ENCODE results near the gene C1RL.

Gene C1RL

DNA sequence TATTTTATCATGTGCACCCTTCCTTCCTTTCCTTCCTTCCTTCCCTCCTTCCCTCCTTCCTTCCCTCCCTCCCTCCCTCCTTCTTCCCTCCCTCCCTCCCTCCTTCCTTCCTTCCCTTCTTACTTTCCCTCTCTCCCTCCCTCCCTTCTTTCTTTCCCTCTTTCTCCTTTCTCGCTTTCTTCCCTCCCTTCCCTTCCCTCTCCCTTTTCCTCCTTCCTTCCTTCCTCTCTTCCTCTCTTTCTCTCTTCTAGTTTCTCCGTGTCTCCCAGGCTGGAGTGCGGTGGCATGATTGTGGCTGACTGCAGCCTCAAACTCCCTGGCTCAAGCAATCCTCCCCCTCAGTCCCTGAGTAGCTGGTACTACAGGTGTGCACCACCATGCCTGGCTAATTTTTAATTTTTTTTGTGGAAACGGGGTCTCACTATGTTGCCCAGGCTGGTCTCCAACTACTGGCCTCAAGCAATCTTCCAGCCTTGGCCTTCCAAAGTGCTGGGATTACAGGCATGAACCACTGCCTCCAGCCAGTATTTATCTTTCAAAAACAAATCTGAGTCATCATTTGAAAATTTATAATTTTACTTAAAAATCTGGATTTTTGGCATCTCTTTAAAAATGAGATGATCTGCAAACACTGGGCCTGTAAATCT, 7.8 kb downstream of the C1RL start:
- no peak for DNase-seq (ENCODE audit: low spot score)
- Mint-ChIP-seq H3K36me3 (ENCODE audit: low read depth) (peaks cover 24% of the 10 kb centered on the region), H3K4me3 (no peak overlapping the region), H3K9me3 (peaks cover 8% of the 10 kb centered on the region), H3K4me1 (ENCODE audit: low read depth) (peaks cover 17% of the 10 kb centered on the region), H3K27ac (peak overlapping the region; percentile 72), H3K27me3 (ENCODE audit: low read depth) (no peaks in the 10 kb centered on the region)

DNA sequence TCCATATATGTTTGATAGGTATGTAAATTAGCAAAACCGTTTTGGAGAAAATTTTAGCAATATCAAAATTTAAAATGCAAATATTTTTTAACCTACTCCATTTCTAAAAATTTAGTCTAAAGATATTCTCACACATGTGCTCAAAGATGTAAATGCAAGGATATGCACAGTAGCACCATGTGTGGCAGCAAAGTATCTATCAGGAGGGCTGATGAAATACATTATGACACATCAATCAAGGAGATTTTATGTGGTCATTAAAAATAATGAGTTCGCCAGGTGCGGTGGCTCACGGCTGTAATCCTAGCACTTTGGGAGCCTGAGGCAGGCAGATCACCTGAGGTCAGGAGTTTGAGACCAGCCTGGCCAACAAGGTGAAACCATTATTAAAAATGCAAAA, 8.8 kb downstream of the C1RL start:
- H3K36me3 Mint-ChIP-seq (ENCODE audit: low read depth), result peaks cover 16% of the 10 kb centered on the region
- H3K4me1 Mint-ChIP-seq (ENCODE audit: low read depth), result peaks cover 9% of the 10 kb centered on the region
- H3K4me3 Mint-ChIP-seq, result no peak overlapping the region
- H3K9me3 Mint-ChIP-seq, result no peaks in the 10 kb centered on the region
- H3K27me3 Mint-ChIP-seq (ENCODE audit: low read depth), result no peaks in the 10 kb centered on the region
- no peak for DNase-seq (ENCODE audit: low spot score)
- H3K27ac Mint-ChIP-seq, result no peak overlapping the region

DNA sequence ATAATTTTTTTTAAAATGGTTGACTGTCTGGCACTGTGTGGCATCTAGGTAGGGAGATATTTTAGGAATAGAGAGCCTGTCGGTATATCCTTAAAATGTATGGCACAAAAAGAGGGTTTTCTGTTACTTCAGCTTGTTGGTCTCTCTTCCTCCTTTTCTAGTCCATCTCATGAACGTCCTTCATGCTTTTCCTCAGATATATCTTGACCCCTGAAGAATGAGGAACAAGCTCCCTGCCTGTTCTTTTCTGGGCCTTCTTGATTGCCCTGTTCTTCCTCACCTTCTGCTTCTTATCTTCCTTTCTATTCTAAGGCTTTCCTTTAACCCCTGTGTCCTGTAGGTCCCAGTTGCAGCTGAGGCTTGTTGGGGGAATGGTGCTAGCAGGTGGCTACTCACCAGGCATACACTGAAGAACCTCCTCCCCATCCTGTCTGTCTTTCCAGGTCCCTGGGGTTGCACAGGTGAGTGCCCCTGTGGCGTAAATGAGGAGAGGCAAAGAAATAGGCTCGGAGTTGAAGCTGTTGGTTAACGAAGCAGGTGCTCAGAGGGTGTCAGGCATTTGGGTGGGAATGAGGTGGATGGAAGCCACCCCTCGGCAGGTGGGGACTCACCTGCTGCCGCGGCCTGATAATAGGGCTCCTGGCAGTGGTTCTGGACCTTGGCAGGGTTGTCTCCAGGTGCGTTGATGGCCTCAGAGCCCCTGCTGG, 9.6 kb downstream of the C1RL start:
- no peak for DNase-seq (ENCODE audit: low spot score)
- no peak overlapping the region for H3K27ac Mint-ChIP-seq
- H3K27me3 Mint-ChIP-seq (ENCODE audit: low read depth), result no peaks in the 10 kb centered on the region
- no peak overlapping the region for H3K4me3 Mint-ChIP-seq
- peaks cover 16% of the 10 kb centered on the region for H3K36me3 Mint-ChIP-seq (ENCODE audit: low read depth)
- H3K9me3 Mint-ChIP-seq, result no peaks in the 10 kb centered on the region
- H3K4me1 Mint-ChIP-seq (ENCODE audit: low read depth), result peaks cover 9% of the 10 kb centered on the region

GRCh38 chr12:7096979-7097378, 12.0 kb downstream of the C1RL start:
- peaks cover 3% of the 10 kb centered on the region for H3K27me3 Mint-ChIP-seq (ENCODE audit: low read depth)
- H3K4me3 Mint-ChIP-seq, result no peak overlapping the region

GRCh38 chr12:7096006-7096932, 12.7 kb downstream of the C1RL start:
- Mint-ChIP-seq H3K9me3 (no peaks in the 10 kb centered on the region), H3K4me1 (ENCODE audit: low read depth) (peaks cover 7% of the 10 kb centered on the region), H3K27me3 (ENCODE audit: low read depth) (peaks cover 3% of the 10 kb centered on the region), H3K27ac (no peak overlapping the region), H3K36me3 (ENCODE audit: low read depth) (peaks cover 8% of the 10 kb centered on the region), H3K4me3 (no peak overlapping the region)
- no peak for DNase-seq (ENCODE audit: low spot score)

More at GRCh38 chr12:7096979-7097378, 12.0 kb downstream of the C1RL start:
- H3K4me1 Mint-ChIP-seq (ENCODE audit: low read depth), result peaks cover 6% of the 10 kb centered on the region
- peaks cover 8% of the 10 kb centered on the region for H3K36me3 Mint-ChIP-seq (ENCODE audit: low read depth)
- no peak for DNase-seq (ENCODE audit: low spot score)
- no peak overlapping the region for H3K27ac Mint-ChIP-seq
- no peaks in the 10 kb centered on the region for H3K9me3 Mint-ChIP-seq

DNA sequence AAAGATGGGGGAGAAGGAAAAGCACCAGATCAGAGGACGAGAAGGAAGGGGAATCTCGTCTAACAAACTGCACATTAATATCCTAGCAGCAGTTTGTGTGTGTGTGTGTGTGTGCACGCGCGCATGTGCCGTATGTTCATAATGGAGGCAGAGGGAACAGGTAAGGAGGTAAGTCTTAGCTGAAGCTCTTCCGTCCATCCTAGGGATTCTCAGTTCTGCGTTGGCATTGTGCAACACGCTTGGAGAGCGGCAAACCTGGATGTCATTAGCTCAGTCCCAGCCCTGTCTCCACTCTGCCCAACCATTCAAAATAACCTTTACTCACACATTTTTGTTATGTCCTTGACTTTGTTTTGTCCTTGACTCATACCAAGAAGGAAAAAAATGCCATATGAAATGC, 15.1 kb downstream of the C1RL start:
- Mint-ChIP-seq H3K27ac (peak overlapping the region; percentile 32), H3K36me3 (ENCODE audit: low read depth) (peaks cover 4% of the 10 kb centered on the region), H3K9me3 (no peaks in the 10 kb centered on the region), H3K4me1 (ENCODE audit: low read depth) (peaks cover 7% of the 10 kb centered on the region), H3K27me3 (ENCODE audit: low read depth) (peaks cover 3% of the 10 kb centered on the region), H3K4me3 (no peak overlapping the region)
- DNase-seq (ENCODE audit: low spot score), result no peak

DNA sequence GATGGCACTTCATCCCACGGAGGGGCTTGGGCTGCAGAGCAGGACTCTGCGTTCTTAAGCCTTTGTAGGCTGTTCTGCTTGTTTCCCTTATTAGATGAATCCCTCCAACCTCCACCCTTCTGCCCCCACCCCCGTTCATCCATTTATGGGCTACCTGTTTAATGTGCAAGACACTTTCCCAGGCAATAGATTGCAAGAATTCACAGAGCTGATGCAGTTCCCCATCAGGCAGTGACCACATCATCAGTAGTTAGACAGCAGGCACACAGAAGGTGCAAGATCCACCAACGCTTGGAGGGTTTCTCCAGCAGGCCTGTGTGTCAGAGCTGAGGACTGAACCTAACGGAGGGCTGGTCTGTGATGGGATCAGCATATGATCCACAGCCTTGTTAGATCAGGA, 15.5 kb downstream of the C1RL start:
- peaks cover 4% of the 10 kb centered on the region for H3K36me3 Mint-ChIP-seq (ENCODE audit: low read depth)
- H3K27ac Mint-ChIP-seq, result peak overlapping the region; percentile 32
- H3K4me3 Mint-ChIP-seq, result no peak overlapping the region
- DNase-seq (ENCODE audit: low spot score), result no peak
- no peaks in the 10 kb centered on the region for H3K9me3 Mint-ChIP-seq
- peaks cover 3% of the 10 kb centered on the region for H3K27me3 Mint-ChIP-seq (ENCODE audit: low read depth)
- peaks cover 7% of the 10 kb centered on the region for H3K4me1 Mint-ChIP-seq (ENCODE audit: low read depth)

GRCh38 chr12:7092986-7093460, 16.0 kb downstream of the C1RL start:
- peaks cover 4% of the 10 kb centered on the region for H3K36me3 Mint-ChIP-seq (ENCODE audit: low read depth)
- DNase-seq (ENCODE audit: low spot score), result no peak
- peak overlapping the region; percentile 86 for H3K4me3 Mint-ChIP-seq
- no peaks in the 10 kb centered on the region for H3K9me3 Mint-ChIP-seq
- H3K27ac Mint-ChIP-seq, result no peak overlapping the region
- peaks cover 7% of the 10 kb centered on the region for H3K4me1 Mint-ChIP-seq (ENCODE audit: low read depth)
- peaks cover 3% of the 10 kb centered on the region for H3K27me3 Mint-ChIP-seq (ENCODE audit: low read depth)

DNA sequence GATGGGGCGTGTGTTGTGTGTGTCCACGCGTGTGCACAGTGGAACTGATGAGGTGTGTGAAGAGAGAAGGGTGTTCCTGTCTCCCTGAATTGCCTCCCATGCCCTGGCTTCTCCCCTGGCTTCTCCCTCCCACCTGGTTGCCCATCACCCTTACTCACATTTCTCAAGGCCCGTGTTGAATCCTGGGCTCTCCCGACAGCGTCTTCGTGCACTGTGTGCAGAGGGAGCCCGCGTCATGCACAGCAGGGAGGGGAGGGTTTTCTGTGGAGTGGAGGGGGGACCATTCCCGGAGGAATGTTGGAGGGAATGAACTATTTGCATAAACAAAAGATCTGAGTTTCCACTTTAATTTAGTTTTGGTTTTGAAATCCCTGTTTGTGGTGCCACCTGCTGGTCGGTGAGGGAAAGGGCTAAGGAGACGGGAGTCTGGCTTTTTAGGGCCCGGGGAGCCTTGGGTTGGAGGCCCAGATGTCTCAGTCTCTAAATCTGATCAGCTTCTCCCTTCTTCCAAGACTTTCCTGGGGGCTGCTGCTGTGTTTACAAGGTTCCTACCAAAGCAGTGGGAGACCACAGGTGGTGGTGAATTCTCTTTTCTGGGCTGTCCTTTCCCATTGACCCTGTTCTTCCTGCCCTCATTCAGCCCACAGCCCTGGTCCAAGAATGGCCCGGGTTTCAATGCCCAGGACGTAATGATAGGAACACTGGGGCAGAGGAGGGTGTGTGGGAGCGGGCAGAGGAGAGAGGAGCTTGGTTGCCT, 16.6 kb downstream of the C1RL start, which contains the start of gene C1R:
C1R (minus strand) TSS at position 217 of the 757 bp plus-strand sequence; CDS start at position 160, 57 bp downstream.
- Mint-ChIP-seq H3K27ac (peak within 1 kb of the TSS; percentile 70), H3K27me3 (ENCODE audit: low read depth) (peaks cover 3% of the 10 kb centered on the region), H3K36me3 (ENCODE audit: low read depth) (peaks cover 2% of the 10 kb centered on the region), H3K9me3 (no peaks in the 10 kb centered on the region), H3K4me3 (peak within 1 kb of the TSS; percentile 86), H3K4me1 (ENCODE audit: low read depth) (peaks cover 7% of the 10 kb centered on the region)
- DNase-seq (ENCODE audit: low spot score), result peak; percentile 43

- peaks cover 1% of the 10 kb centered on the region for H3K36me3 Mint-ChIP-seq (ENCODE audit: low read depth)
- DNase-seq (ENCODE audit: low spot score), result no peak
- H3K4me1 Mint-ChIP-seq (ENCODE audit: low read depth), result peaks cover 7% of the 10 kb centered on the region
- H3K27me3 Mint-ChIP-seq (ENCODE audit: low read depth), result peaks cover 3% of the 10 kb centered on the region
- H3K9me3 Mint-ChIP-seq, result no peaks in the 10 kb centered on the region
- peak overlapping the region; percentile 70 for H3K27ac Mint-ChIP-seq
- peak overlapping the region; percentile 86 for H3K4me3 Mint-ChIP-seq
Observed at GRCh38 chr12:7091660-7092228, 17.3 kb downstream of the C1RL start.

DNA sequence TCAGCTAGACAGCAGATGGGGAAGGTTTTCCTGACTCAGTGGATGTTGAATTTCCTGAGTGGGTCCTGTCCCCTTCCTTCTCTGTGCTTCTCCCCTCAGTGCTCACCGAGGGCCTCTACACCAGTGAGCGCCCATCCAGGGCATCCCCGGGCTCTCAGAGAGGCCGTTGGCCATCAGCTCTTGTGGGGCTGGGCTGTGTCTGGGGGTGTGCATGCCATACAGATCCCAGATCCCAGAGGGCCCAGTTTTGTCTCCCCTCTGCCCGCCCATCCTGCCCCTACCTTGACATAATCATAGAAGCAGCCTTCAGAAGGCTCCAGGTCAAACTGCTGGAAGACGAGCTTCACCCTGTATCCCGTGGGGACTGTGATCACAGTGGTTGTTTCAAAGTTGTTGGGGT, 17.8 kb downstream of the C1RL start:
- Mint-ChIP-seq H3K36me3 (ENCODE audit: low read depth) (no peaks in the 10 kb centered on the region), H3K4me1 (ENCODE audit: low read depth) (peaks cover 7% of the 10 kb centered on the region), H3K27ac (peak overlapping the region; percentile 20), H3K27me3 (ENCODE audit: low read depth) (peaks cover 3% of the 10 kb centered on the region), H3K4me3 (no peak overlapping the region), H3K9me3 (no peaks in the 10 kb centered on the region)
- no peak for DNase-seq (ENCODE audit: low spot score)

DNA sequence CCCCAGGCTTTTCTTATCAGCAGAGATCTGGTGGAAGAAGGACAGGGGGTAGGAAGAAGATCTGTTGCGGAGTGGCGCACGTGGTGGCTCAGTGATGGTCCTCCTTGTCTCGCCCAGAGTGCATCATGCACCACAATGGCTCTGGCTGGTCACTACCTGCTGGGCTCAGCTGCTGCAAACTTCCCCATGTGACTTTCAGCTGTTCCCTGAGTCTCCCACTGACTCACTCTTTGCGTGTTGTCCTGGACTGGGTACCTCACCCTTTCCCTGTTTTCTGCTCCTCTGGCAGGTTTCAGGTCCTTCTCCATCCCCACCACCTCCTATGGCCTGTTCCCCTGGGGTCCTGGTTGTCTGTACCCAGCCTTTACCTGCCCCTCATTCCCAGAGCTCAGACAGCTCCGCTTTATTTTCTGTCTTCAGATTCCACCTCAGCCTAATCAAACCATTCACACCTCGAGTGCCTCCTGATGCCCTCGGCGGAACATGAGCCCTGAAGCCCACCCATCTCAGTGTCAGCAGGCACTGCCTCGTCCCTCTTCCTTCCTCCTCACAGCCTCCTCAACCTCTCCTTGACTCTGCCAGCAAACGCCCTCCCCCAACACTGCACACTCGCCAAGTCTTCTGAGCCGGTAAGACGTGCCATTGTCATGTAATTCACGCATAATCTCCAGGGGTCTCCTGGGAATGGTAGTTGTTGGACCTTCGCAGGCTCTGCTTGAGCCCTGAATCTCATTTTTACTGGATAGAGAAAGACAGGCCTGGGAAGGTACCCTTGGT, 18.6 kb downstream of the C1RL start:
- peaks cover 3% of the 10 kb centered on the region for H3K27me3 Mint-ChIP-seq (ENCODE audit: low read depth)
- DNase-seq (ENCODE audit: low spot score), result no peak
- no peak overlapping the region for H3K27ac Mint-ChIP-seq
- no peaks in the 10 kb centered on the region for H3K9me3 Mint-ChIP-seq
- H3K36me3 Mint-ChIP-seq (ENCODE audit: low read depth), result no peaks in the 10 kb centered on the region
- no peak overlapping the region for H3K4me3 Mint-ChIP-seq
- H3K4me1 Mint-ChIP-seq (ENCODE audit: low read depth), result peaks cover 7% of the 10 kb centered on the region

Data from T-helper 2 cell treated with Interferon-gamma antibody and Interleukin-4, amounts not matched to agents 5 μg/mL and 100 μg/mL, for 36 hours (primary cell).